Measurements from ENCODE around the gene MTPN.

DNA sequence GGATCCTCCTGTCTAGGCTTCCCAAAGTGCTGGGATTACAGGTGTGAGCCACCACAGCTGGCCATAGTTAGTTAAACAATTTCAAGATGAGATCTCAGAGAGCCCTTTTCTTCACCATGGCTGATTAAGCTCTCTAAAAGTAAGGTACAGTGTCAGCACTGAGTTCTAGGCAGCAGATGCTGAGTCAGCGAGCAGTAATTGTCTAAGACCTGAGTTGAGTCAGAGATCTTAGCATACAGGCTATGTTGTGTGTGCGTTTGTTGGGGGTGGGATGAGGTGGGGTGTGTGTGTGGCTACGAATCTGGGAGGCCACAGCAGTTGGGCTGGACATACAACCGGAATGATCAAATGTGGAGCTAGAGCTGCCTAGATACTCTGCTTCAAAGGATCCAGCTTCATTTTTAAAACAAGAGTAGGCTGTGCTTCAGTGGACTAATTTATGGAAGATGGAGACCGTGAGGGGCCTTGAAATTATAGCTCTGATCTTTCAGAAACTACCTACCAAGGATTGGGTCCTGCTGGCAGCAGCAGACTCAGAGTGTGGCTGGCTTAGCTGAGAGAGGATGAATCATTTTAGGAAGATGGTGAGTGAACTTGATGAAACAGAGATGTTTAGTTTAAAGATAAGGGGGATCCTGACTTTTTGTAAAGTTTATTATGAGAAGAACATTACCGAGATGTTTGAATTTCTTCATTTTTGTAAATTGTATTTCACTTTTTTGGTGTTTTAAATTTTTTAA is 17.5 kb upstream of the MTPN start:
- TF ChIP-seq GATA2 (IDR thresholded peaks at IDR 0.05; ENCODE audit: low read depth, low read length) (no peak), GATA3 (IDR thresholded peaks at IDR 0.05; ENCODE audit: low read depth, low read length) (no peak)
